ENCODE results near the gene PON1.

GRCh38 chr7:95303013-95303905 is 21.1 kb downstream of the PON1 start:
- TF ChIP-seq, protein P1, sequence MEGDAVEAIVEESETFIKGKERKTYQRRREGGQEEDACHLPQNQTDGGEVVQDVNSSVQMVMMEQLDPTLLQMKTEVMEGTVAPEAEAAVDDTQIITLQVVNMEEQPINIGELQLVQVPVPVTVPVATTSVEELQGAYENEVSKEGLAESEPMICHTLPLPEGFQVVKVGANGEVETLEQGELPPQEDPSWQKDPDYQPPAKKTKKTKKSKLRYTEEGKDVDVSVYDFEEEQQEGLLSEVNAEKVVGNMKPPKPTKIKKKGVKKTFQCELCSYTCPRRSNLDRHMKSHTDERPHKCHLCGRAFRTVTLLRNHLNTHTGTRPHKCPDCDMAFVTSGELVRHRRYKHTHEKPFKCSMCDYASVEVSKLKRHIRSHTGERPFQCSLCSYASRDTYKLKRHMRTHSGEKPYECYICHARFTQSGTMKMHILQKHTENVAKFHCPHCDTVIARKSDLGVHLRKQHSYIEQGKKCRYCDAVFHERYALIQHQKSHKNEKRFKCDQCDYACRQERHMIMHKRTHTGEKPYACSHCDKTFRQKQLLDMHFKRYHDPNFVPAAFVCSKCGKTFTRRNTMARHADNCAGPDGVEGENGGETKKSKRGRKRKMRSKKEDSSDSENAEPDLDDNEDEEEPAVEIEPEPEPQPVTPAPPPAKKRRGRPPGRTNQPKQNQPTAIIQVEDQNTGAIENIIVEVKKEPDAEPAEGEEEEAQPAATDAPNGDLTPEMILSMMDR (conservative IDR thresholded peaks at IDR 0.05; ENCODE audit: low read depth in 2 of 2) = no peak
- TF ChIP-seq JUNB (IDR thresholded peaks at IDR 0.05; ENCODE audit: unreplicated experiment) (no peak), NANOG (IDR thresholded peaks at IDR 0.05; ENCODE audit: borderline replicate concordance) (no peak), POLR2AphosphoS5 (IDR thresholded peaks at IDR 0.05; ENCODE audit: low read depth) (no peak), EZH2 (IDR thresholded peaks at IDR 0.05; ENCODE audit: low read depth, unreplicated experiment) (no peak), EZH2phosphoT487 (IDR thresholded peaks at IDR 0.05; ENCODE audit: unreplicated experiment) (no peak), REST (IDR thresholded peaks at IDR 0.05; ENCODE audit: unreplicated experiment) (no peak), ZNF114 (CRISPR knock-in tag; IDR thresholded peaks at IDR 0.05) (no peak), CREB1 (CRISPR knock-in tag; IDR thresholded peaks at IDR 0.05; ENCODE audit: low read depth) (no peak), ETS1 (IDR thresholded peaks at IDR 0.05) (no peak), ZNF462 (CRISPR knock-in tag; IDR thresholded peaks at IDR 0.05) (no peak)
